PFSK-1 (cell line): ENCODE measurements around the gene CCSER1.

Source experiments
- FOXP2 ChIP-seq: optimal IDR thresholded peaks from 2 replicates; pipeline ENCODE3; 2011; ENCODE audit warnings: borderline replicate concordance, control low read depth, inconsistent platforms; ENCODE audit not compliant: insufficient read depth; ENCODE audit errors: extremely low read length, extremely low read depth
- POLR2AphosphoS5 ChIP-seq: IDR thresholded peaks from 2 replicates; pipeline ENCODE4 v1.6.1; 2012; ENCODE audit warnings: low read depth, mild to moderate bottlenecking, control low read depth, low read length, moderate library complexity
- REST ChIP-seq, 2 experiments: IDR thresholded peaks; 2 replicates each; pipeline versions ENCODE4 v1.6.1 to v1.8.0; 2011 to 2012; ENCODE audit warnings: low read depth in 2 of 2, low read length in 2 of 2, control low read depth in 1 of 2, inconsistent platforms in 1 of 2, mild to moderate bottlenecking in 1 of 2, moderate library complexity in 1 of 2; ENCODE audit not compliant: insufficient read depth in 1 of 2
- SIN3A ChIP-seq: IDR thresholded peaks from 2 replicates; pipeline ENCODE4 v1.6.1; 2012; ENCODE audit warnings: mild to moderate bottlenecking, low read length, moderate library complexity, borderline replicate concordance; ENCODE audit not compliant: insufficient read depth
- TAF1 ChIP-seq: IDR thresholded peaks from 2 replicates; pipeline ENCODE4 v1.6.1; 2012; ENCODE audit warnings: low read length, control low read depth, borderline replicate concordance; ENCODE audit not compliant: insufficient read depth

The CCSER1 gene

GRCh38 chr4:91470671-91471070 is 1343.5 kb downstream of the CCSER1 start:
- TF ChIP-seq TAF1 (no peak), REST (IDR thresholded peaks at IDR 0.05; ENCODE audit: insufficient read depth in 1 of 2, low read depth in 2 of 2, low read length in 2 of 2) (no peak), SIN3A (no peak), FOXP2 (no peak), POLR2AphosphoS5 (no peak)

- TF ChIP-seq POLR2AphosphoS5: no peak
- TF ChIP-seq TAF1: no peak
- TF ChIP-seq REST (IDR thresholded peaks at IDR 0.05; ENCODE audit: insufficient read depth in 1 of 2, low read depth in 2 of 2, low read length in 2 of 2): no peak
- TF ChIP-seq SIN3A: no peak
- no peak for TF ChIP-seq FOXP2
These were observed 1344.1 kb downstream of the CCSER1 start for GRCh38 chr4:91471280-91471679.

DNA sequence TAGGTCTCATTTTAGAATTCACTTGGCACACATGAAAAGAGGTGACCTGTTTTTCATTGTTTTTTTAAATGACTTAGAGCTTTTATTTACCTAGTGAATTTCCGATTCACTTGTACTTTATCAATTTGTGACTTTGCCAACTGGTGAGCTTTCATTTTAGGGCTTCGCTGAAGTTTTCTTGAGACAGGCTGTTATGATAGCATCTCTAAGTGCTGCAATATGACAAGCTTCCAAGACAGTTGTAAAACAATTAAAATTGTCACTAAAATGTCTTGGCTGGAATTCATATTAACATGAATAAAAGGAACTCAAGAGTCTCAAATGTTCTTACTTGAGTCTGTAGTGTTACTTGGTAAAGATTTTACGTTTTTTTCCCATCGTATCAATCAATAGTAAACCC is 1344.9 kb downstream of the CCSER1 start:
- no peak for TF ChIP-seq FOXP2
- no peak for TF ChIP-seq TAF1

DNA sequence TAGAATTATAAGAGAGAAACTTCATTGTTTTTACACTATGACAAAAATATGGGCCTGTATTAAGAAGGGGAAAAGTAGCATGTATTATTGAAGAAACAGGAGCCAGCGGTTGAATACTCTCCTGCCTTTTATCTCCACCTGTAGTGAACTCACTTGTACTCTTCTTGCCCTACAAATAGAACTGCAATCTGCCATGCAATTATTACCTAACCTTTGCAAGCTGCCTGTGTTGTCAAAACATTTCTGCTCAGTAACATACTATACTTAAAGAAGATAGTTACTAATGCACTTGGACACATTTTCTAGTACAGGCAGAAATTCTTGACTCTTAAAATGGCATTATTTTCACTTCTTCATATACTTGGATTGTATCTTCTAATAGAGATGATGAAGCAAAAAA is 1358.2 kb downstream of the CCSER1 start:
- TF ChIP-seq SIN3A (no peak), FOXP2 (no peak), POLR2AphosphoS5 (no peak), REST (IDR thresholded peaks at IDR 0.05; ENCODE audit: insufficient read depth in 1 of 2, low read depth in 2 of 2, low read length in 2 of 2) (no peak), TAF1 (no peak)

DNA sequence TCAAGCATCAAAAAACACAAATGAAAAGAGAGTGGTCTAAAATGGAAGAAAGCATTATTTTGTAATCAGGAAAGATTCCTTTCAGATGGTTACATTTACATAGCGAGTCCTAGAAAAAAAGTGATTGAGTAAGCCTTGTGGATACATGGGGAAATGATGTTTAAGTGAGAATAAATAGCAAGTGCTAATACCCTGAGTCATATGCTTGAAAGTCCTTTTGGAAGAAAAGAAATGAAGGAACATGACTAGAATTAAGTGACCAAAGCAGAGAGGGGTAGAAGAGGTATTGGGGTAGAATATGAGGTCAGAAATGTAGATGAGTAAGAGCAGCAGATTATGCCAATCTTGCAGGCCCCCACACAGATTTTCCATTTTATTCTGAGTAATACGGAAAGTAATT is 1361.8 kb downstream of the CCSER1 start:
- TF ChIP-seq TAF1 (no peak), FOXP2 (no peak), REST (IDR thresholded peaks at IDR 0.05; ENCODE audit: insufficient read depth in 1 of 2, low read depth in 2 of 2, low read length in 2 of 2) (no peak), SIN3A (no peak), POLR2AphosphoS5 (no peak)
